HL-60 (cell line): ENCODE results near the gene UGDH.

Experiments used
- POLR2AphosphoS5 ChIP-seq: IDR thresholded peaks from 2 replicates; pipeline ENCODE4 v1.6.1; 2012; ENCODE audit warnings: low read depth
- TF ChIP-seq, protein P1 (sequence below): IDR thresholded peaks from 2 replicates; pipeline ENCODE4 v1.6.1; 2012; ENCODE audit warnings: low read depth; ENCODE audit not compliant: insufficient replicate concordance
- TF ChIP-seq, protein P2 (sequence below): IDR thresholded peaks from one replicate; pipeline ENCODE4 v1.5.1; 2011; ENCODE audit warnings: low read length, control low read depth, inconsistent platforms; ENCODE audit not compliant: insufficient read depth

DNA sequence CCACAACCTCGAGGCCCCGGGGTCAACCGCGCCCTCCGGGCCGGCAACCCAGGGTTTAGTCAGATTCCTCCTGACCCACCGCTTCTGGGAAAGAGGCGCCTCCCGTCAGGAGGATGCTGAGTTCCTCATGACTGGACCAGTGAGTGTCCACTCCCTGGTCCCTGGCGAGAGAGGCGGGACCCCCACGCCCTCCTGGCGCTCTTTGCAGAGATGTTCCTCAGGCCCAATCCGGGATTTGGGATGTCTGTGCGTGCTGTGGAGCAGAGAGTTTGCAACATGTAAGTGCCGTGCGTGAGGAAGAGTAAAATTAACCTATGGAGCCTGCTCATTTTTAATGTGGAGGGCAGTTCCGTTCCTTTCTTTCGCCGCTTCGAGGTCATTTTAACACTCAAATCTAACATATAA, 824 bp upstream of the UGDH start:
- TF ChIP-seq, protein P1, sequence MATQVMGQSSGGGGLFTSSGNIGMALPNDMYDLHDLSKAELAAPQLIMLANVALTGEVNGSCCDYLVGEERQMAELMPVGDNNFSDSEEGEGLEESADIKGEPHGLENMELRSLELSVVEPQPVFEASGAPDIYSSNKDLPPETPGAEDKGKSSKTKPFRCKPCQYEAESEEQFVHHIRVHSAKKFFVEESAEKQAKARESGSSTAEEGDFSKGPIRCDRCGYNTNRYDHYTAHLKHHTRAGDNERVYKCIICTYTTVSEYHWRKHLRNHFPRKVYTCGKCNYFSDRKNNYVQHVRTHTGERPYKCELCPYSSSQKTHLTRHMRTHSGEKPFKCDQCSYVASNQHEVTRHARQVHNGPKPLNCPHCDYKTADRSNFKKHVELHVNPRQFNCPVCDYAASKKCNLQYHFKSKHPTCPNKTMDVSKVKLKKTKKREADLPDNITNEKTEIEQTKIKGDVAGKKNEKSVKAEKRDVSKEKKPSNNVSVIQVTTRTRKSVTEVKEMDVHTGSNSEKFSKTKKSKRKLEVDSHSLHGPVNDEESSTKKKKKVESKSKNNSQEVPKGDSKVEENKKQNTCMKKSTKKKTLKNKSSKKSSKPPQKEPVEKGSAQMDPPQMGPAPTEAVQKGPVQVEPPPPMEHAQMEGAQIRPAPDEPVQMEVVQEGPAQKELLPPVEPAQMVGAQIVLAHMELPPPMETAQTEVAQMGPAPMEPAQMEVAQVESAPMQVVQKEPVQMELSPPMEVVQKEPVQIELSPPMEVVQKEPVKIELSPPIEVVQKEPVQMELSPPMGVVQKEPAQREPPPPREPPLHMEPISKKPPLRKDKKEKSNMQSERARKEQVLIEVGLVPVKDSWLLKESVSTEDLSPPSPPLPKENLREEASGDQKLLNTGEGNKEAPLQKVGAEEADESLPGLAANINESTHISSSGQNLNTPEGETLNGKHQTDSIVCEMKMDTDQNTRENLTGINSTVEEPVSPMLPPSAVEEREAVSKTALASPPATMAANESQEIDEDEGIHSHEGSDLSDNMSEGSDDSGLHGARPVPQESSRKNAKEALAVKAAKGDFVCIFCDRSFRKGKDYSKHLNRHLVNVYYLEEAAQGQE = no peak
- TF ChIP-seq, protein P2, sequence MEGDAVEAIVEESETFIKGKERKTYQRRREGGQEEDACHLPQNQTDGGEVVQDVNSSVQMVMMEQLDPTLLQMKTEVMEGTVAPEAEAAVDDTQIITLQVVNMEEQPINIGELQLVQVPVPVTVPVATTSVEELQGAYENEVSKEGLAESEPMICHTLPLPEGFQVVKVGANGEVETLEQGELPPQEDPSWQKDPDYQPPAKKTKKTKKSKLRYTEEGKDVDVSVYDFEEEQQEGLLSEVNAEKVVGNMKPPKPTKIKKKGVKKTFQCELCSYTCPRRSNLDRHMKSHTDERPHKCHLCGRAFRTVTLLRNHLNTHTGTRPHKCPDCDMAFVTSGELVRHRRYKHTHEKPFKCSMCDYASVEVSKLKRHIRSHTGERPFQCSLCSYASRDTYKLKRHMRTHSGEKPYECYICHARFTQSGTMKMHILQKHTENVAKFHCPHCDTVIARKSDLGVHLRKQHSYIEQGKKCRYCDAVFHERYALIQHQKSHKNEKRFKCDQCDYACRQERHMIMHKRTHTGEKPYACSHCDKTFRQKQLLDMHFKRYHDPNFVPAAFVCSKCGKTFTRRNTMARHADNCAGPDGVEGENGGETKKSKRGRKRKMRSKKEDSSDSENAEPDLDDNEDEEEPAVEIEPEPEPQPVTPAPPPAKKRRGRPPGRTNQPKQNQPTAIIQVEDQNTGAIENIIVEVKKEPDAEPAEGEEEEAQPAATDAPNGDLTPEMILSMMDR = no peak
- no peak for TF ChIP-seq POLR2AphosphoS5
